K562 (cell line): Measurements from ENCODE around the gene WDR81. TPM values are rescaled to one million over a fixed set of nuclear protein-coding genes. Genes with fewer than 3 reads are reported as not detected.

Experiments used
- ATAC-seq: fragments of 200-7000 bp; cut with Tn5 transposase; 3 replicates; pipeline ENCODE4 v1.9.1; 2020; ENCODE audit warnings: moderate library complexity
- BruUV-seq: library from RNA; stranded (reverse); fragments of 400-500 nt; replicated peaks from 2 replicates; lab custom pipeline; 2021; lab: Mats Ljungman, UMichigan
- CTCF ChIA-PET: fragments of 300-600 bp; formaldehyde crosslinking; extraction: SDS; loops from one replicate; lab custom pipeline; 2021; ENCODE audit warnings: low intra/inter-chr PET ratio; lab: Yijun Ruan, JAX
- POLR2A ChIA-PET: fragments of 300-600, 350-650 bp; sonication (Branson Sonifier 250); formaldehyde crosslinking; extraction: SDS; loops from one replicate; lab custom pipeline; 2021; ENCODE audit warnings: antibody characterized with exemption, inconsistent platforms; lab: Yijun Ruan, JAX
- DNase-seq, 4 experiments: peaks; one replicate each; pipeline versions ENCODE4 v3.0.0 to v3.0.0-alpha.2; 2011 to 2018; ENCODE audit warnings: low spot score in 3 of 4, mixed read lengths in 3 of 4; ENCODE audit errors: extremely low read depth in 1 of 4
- FAIRE-seq: peaks from 2 replicates; lab custom pipeline; 2011; peaks lifted over from hg19 to GRCh38; lab: Jason Lieb, UNC
- H2AFZ ChIP-seq: 2 replicates; pipeline ENCODE4 v1.6.0; 2011; ENCODE audit warnings: low read depth, low read length, control low read depth, inconsistent platforms
- H3K27ac ChIP-seq: fragments of 200-600 bp; 3 replicates; pipeline ENCODE4 v1.8.0; 2011; ENCODE audit warnings: low read depth, mild to moderate bottlenecking, control low read depth, inconsistent platforms, low read length, moderate library complexity, mixed read lengths; ENCODE audit errors: extremely low read depth
- H3K27me3 ChIP-seq, 2 experiments: fragments of 300-600 bp in 1 of 2; 2 replicates in 1 of 2; 3 replicates in 1 of 2; pipeline versions ENCODE4 v1.6.0 to v1.8.0; 2011; ENCODE audit warnings: inconsistent platforms in 2 of 2, low read length in 2 of 2, mild to moderate bottlenecking in 1 of 2, mixed read lengths in 1 of 2, moderate library complexity in 1 of 2; ENCODE audit not compliant: control insufficient read depth in 2 of 2, insufficient read depth in 2 of 2
- H3K36me3 ChIP-seq: fragments of 300-600 bp; 3 replicates; pipeline ENCODE4 v1.8.0; 2011; ENCODE audit warnings: mild to moderate bottlenecking, low read length, inconsistent platforms; ENCODE audit not compliant: control insufficient read depth, insufficient read depth
- H3K4me1 ChIP-seq, 2 experiments: fragments of 200-600 bp in 1 of 2; replicated peaks in 1 of 2; 2 replicates in 1 of 2; 3 replicates in 1 of 2; pipeline versions ENCODE4 v1.5.1 to v1.8.0; 2011; ENCODE audit warnings: inconsistent platforms in 2 of 2, low read length in 2 of 2, mild to moderate bottlenecking in 1 of 2, mixed read lengths in 1 of 2, moderate library complexity in 1 of 2; ENCODE audit not compliant: control insufficient read depth in 2 of 2, insufficient read depth in 2 of 2
- H3K4me2 ChIP-seq: 2 replicates; pipeline ENCODE4 v1.6.1; 2011; ENCODE audit warnings: low read length, control low read depth, inconsistent platforms, mixed read lengths; ENCODE audit not compliant: insufficient read depth
- H3K4me3 ChIP-seq: fragments of 200-600 bp; sonication (generic), shearing (Covaris generic); 2 replicates; pipeline ENCODE4 v1.5.1; 2016; ENCODE audit warnings: control low read depth, inconsistent platforms
- H3K79me2 ChIP-seq: fragments of 200-600 bp; 3 replicates; pipeline ENCODE4 v1.8.0; 2011; ENCODE audit warnings: low read length, inconsistent platforms; ENCODE audit not compliant: control insufficient read depth, insufficient read depth
- H3K9ac ChIP-seq, 2 experiments: 2 replicates each; pipeline versions ENCODE4 v1.6.0 to v1.6.1; 2011; ENCODE audit warnings: low read depth in 2 of 2, low read length in 2 of 2, control low read depth in 1 of 2, inconsistent platforms in 1 of 2, mild to moderate bottlenecking in 1 of 2, mixed read lengths in 1 of 2; ENCODE audit not compliant: insufficient read depth in 1 of 2
- H3K9me1 ChIP-seq: one replicate; pipeline ENCODE4 v1.6.0; 2011; ENCODE audit warnings: inconsistent platforms, mild to moderate bottlenecking, low read length, moderate library complexity; ENCODE audit not compliant: control insufficient read depth, insufficient read depth
- H3K9me3 ChIP-seq: replicated peaks from 2 replicates; pipeline ENCODE4 v1.5.1; 2011; ENCODE audit warnings: low read depth, low read length, inconsistent platforms; ENCODE audit not compliant: control insufficient read depth, insufficient read depth
- H4K20me1 ChIP-seq: replicated peaks from 2 replicates; pipeline ENCODE4 v1.6.1; 2011; ENCODE audit warnings: low read length, inconsistent platforms, mixed read lengths; ENCODE audit not compliant: control insufficient read depth, insufficient read depth
- ARID2 ChIP-seq: fragments of 450-650 bp; IDR thresholded peaks from 2 replicates; pipeline ENCODE4 v1.6.1; 2017; ENCODE audit warnings: antibody characterized with exemption, mild to moderate bottlenecking
- CBX5 ChIP-seq: IDR thresholded peaks from 2 replicates; pipeline ENCODE4 v1.6.1; 2014; ENCODE audit warnings: low read depth, borderline replicate concordance
- FOXK2 ChIP-seq, 2 experiments: fragments of 450-650 bp; IDR thresholded peaks in 1 of 2; conservative IDR thresholded peaks in 1 of 2; 2 replicates each; pipeline ENCODE4 v1.6.1; 2016; ENCODE audit warnings: low read depth in 2 of 2, mild to moderate bottlenecking in 1 of 2
- GMEB1 ChIP-seq: fragments of 250-450 bp; sonication (Bioruptor Pico); IDR thresholded peaks from 2 replicates; pipeline ENCODE4 v1.4.0; 2020; ENCODE audit warnings: mild to moderate bottlenecking
- SFPQ ChIP-seq: fragments of 200-400 bp; formaldehyde crosslinking; IDR thresholded peaks from 2 replicates; pipeline ENCODE4 v1.6.1; 2017; ENCODE audit warnings: mild to moderate bottlenecking, low read depth, low read length, moderate library complexity
- ZNF184 ChIP-seq: sonication (generic); formaldehyde crosslinking; IDR thresholded peaks from 2 replicates; pipeline ENCODE4 v1.5.0; 2020; ENCODE audit warnings: missing genetic modification reagents
- WGBS: fragments of 100-300 bp; shearing (Covaris generic); methylation state at CpG from one replicate; pipeline ENCODE4 v1.1.6; 2016; ENCODE audit warnings: low coverage, mixed read lengths; ENCODE audit not compliant: insufficient coverage; ENCODE audit errors: missing lambda C conversion rate; 5-methylcytosine and 5-hydroxymethylcytosine counted together
- in situ Hi-C: fragments of 300-500 bp; cut with MboI; formaldehyde crosslinking; loops from 4 replicates; pipeline ENCODE4 v1.15.0; 2018; ENCODE audit warnings: inconsistent platforms, mixed read lengths
- intact Hi-C: fragments of 100-400 bp; cut with micrococcal nuclease; formaldehyde crosslinking; loops from 2 replicates; pipeline ENCODE4 v1.14.2; 2022
- polyA plus RNA-seq, 8 experiments: library from polyadenylated mRNA; depleted of rRNA in 4 of 8; stranded (reverse) in 5 of 8; unstranded in 3 of 8; fragments of >200 nt; fragmentation: Nextera tagmentation in 2 of 8; fragmentation: Illumina TruSeq in 1 of 8; extraction: Ambion mirVana in 2 of 8; extraction: Trizol in 1 of 8; gene quantifications; 2 replicates each; pipeline versions ENCODE4 v1.2.1 to v1.2.3, GENCODE V29; 2011 to 2014; ENCODE audit warnings: inconsistent platforms in 1 of 8, missing spikeins in 1 of 8
- total RNA-seq, 7 experiments: library from RNA; depleted of rRNA in 6 of 7; stranded (reverse); fragments of >200 nt in 6 of 7; fragmentation: Illumina TruSeq in 2 of 7; extraction: Trizol in 2 of 7; gene quantifications; 2 replicates each; pipeline versions ENCODE4 v1.2.1 to v1.2.3, GENCODE V29; 2011 to 2021; ENCODE audit warnings: low replicate concordance in 1 of 7

The WDR81 gene
- total and polyA plus RNA-seq, 9 of the 15 experiments (the other 6 are each of a cell fraction or from before 2014, with no cell fraction given) = 0.01 to 17.1 (median 3.3) TPM

GRCh38 chr17:1693339-1693738, 31.2 kb upstream of the WDR81 start:
- ATAC-seq (no peak), FAIRE-seq (no peak), DNase-seq (no peak)
- H2AFZ ChIP-seq = no peak overlapping the region
- no peak overlapping the region for H3K9ac ChIP-seq
- no peaks in the 10 kb centered on the region for H4K20me1 ChIP-seq
- H3K79me2 ChIP-seq = no peaks in the 10 kb centered on the region
- TF ChIP-seq ARID2 (no peak), ZNF184 (CRISPR knock-in tag) (no peak), CBX5 (no peak), SFPQ (no peak), FOXK2 (conservative IDR thresholded peaks at IDR 0.05 in 1 of 2, IDR thresholded peaks at IDR 0.05 in 1 of 2; ENCODE audit: low read depth in 2 of 2) (no peak), GMEB1 (CRISPR knock-in tag) (no peak)
- no peaks in the 10 kb centered on the region for H3K27me3 ChIP-seq
- no peaks in the 10 kb centered on the region for H3K36me3 ChIP-seq
- ChIA-PET CTCF (no interaction called here), POLR2A (no interaction called here)
- no TSS peak for BruUV-seq
- no peaks in the 10 kb centered on the region for H3K9me3 ChIP-seq
- H3K4me3 ChIP-seq = no peak overlapping the region
- no peak overlapping the region for H3K27ac ChIP-seq
- no peaks in the 10 kb centered on the region; a peak in 1 of 5 replicates for H3K4me1 ChIP-seq
- intact Hi-C loops = no loop called here
- no peak overlapping the region for H3K4me2 ChIP-seq
- in situ Hi-C loops = no loop called here
- WGBS = 73% methylated on average over 6 of the region's 7 CpGs
- H3K9me1 ChIP-seq = no peaks in the 10 kb centered on the region
